ENCODE results near the gene MAPK1. TPM values are rescaled to one million over a fixed set of nuclear protein-coding genes. Genes with fewer than 3 reads are reported as not detected.

Gene MAPK1
- total RNA-seq = 29.2 and 34.8 TPM in 2 replicates

GRCh38 chr22:21867528-21868266 is at the start of gene MAPK1:
MAPK1 (minus strand) TSS chr22:21867645; CDS start chr22:21867440, 205 bp downstream.

GRCh38 chr22:21735200-21736083 is 132.0 kb downstream of the MAPK1 start, which contains the start of gene YPEL1:
YPEL1 (minus strand) TSS chr22:21735794; CDS start chr22:21710744, 25,050 bp downstream.

Other genes starting within 250 kb of the MAPK1 start
- gene YDJC, start 237.6 kb downstream of the MAPK1 start, total RNA-seq = 48.9 and 52.0 TPM in 2 replicates
- 0.16 TPM in 1 of 2 replicates, not detected in the other for gene CCDC116, start 234.9 kb downstream of the MAPK1 start, total RNA-seq
- gene SDF2L1, start 225.3 kb downstream of the MAPK1 start, total RNA-seq = 25.5 and 59.3 TPM in 2 replicates
- 15.6 and 29.4 TPM in 2 replicates for gene PPIL2, start 201.6 kb downstream of the MAPK1 start, total RNA-seq
- gene YPEL1, start 131.9 kb downstream of the MAPK1 start, total RNA-seq = 0.81 and 2.9 TPM in 2 replicates
- gene PPM1F, start 85.2 kb upstream of the MAPK1 start, total RNA-seq = 27.7 and 32.5 TPM in 2 replicates
- 9.7 and 12.5 TPM in 2 replicates for gene TOP3B, start 115.1 kb upstream of the MAPK1 start, total RNA-seq